Neural progenitor cell (in vitro differentiated cells): ENCODE data around the gene CDC14A.
"Not testable (repeated sequence)": the region's sequence is repeated elsewhere in the genome, so short reads cannot be mapped to it uniquely, and the experiment has no call there.

Experiments
- CTCF ChIP-seq: fragments of 200-600 bp; sonication (generic); IDR thresholded peaks from 2 replicates; pipeline ENCODE4 v1.5.1; 2017; ENCODE audit warnings: antibody characterized with exemption, mild to moderate bottlenecking
- EZH2 ChIP-seq: fragments of 200-600 bp; sonication (generic); IDR thresholded peaks from 2 replicates; pipeline ENCODE4 v1.6.1; 2017; ENCODE audit warnings: antibody characterized with exemption, mild to moderate bottlenecking, moderate library complexity
- EZH2phosphoT487 ChIP-seq: fragments of 200-600 bp; sonication (generic); IDR thresholded peaks from 2 replicates; pipeline ENCODE4 v1.6.1; 2017; ENCODE audit warnings: antibody characterized with exemption

GRCh38 chr1:100339735-100340134 lies 12.6 kb upstream of the CDC14A start:
- TF ChIP-seq CTCF, EZH2, EZH2phosphoT487: not testable (repeated sequence)
